HepG2 (cell line): ENCODE data around the gene PLSCR4. TPM values are rescaled to one million over a fixed set of nuclear protein-coding genes. Genes with fewer than 3 reads are reported as not detected.

Source experiments
- ARID5B ChIP-seq: IDR thresholded peaks from 2 replicates; pipeline ENCODE4 v1.4.0; 2020; ENCODE audit warnings: mild to moderate bottlenecking, missing genetic modification reagents
- DNMT3B ChIP-seq: conservative IDR thresholded peaks from 2 replicates; pipeline ENCODE4 v1.6.1; 2016; ENCODE audit warnings: missing biosample characterization, control low read depth
- HOXA9 ChIP-seq: sonication (generic); formaldehyde crosslinking; IDR thresholded peaks from 2 replicates; pipeline ENCODE4 v1.8.1; 2022; ENCODE audit warnings: missing genetic modification reagents, mild to moderate bottlenecking, moderate library complexity, borderline replicate concordance
- IRF2 ChIP-seq: IDR thresholded peaks from 2 replicates; pipeline ENCODE4 v1.6.1; 2018; ENCODE audit warnings: missing genetic modification reagents, missing compliant biosample characterization
- ISL2 ChIP-seq: sonication (generic); formaldehyde crosslinking; IDR thresholded peaks from 2 replicates; pipeline ENCODE4 v1.5.0; 2020; ENCODE audit warnings: missing genetic modification reagents
- MTA3 ChIP-seq: sonication (generic); formaldehyde crosslinking; IDR thresholded peaks from 2 replicates; pipeline ENCODE4 v1.4.0; 2020; ENCODE audit warnings: missing genetic modification reagents
- THAP8 ChIP-seq: sonication (generic); formaldehyde crosslinking; IDR thresholded peaks from 2 replicates; pipeline ENCODE4 v1.5.1; 2020; ENCODE audit warnings: missing genetic modification reagents, mild to moderate bottlenecking, borderline replicate concordance
- ZMYM4 ChIP-seq: sonication (generic); formaldehyde crosslinking; IDR thresholded peaks from 2 replicates; pipeline ENCODE4 v1.8.1; 2023; ENCODE audit warnings: mild to moderate bottlenecking, missing genetic modification reagents
- ZNF180 ChIP-seq: sonication (generic); formaldehyde crosslinking; IDR thresholded peaks from 2 replicates; pipeline ENCODE4 v1.4.0; 2020; ENCODE audit warnings: low read depth, missing genetic modification reagents, borderline replicate concordance
- ZNF232 ChIP-seq: sonication (generic); formaldehyde crosslinking; IDR thresholded peaks from 2 replicates; pipeline ENCODE4 v1.4.0; 2020; ENCODE audit warnings: missing genetic modification reagents, borderline replicate concordance
- ZNF282 ChIP-seq: fragments of 450-650 bp; IDR thresholded peaks from 2 replicates; pipeline ENCODE4 v1.6.1; 2018; ENCODE audit not compliant: partially characterized antibody
- ZNF362 ChIP-seq: sonication (generic); formaldehyde crosslinking; IDR thresholded peaks from 2 replicates; pipeline ENCODE4 v1.4.0; 2020; ENCODE audit warnings: missing genetic modification reagents, mild to moderate bottlenecking, borderline replicate concordance
- ZNF44 ChIP-seq: sonication (generic); formaldehyde crosslinking; IDR thresholded peaks from 2 replicates; pipeline ENCODE4 v1.5.1; 2020; ENCODE audit warnings: mild to moderate bottlenecking, missing genetic modification reagents
- ZNF619 ChIP-seq: sonication (generic); formaldehyde crosslinking; IDR thresholded peaks from 2 replicates; pipeline ENCODE4 v1.4.0; 2020; ENCODE audit warnings: mild to moderate bottlenecking, missing genetic modification reagents
- ZNF646 ChIP-seq: sonication (generic); formaldehyde crosslinking; IDR thresholded peaks from 2 replicates; pipeline ENCODE4 v1.9.0; 2021; ENCODE audit warnings: mild to moderate bottlenecking, missing genetic modification reagents
- ZNF724P ChIP-seq: sonication (generic); formaldehyde crosslinking; IDR thresholded peaks from 2 replicates; pipeline ENCODE4 v1.8.0; 2022; ENCODE audit warnings: missing genetic modification reagents, borderline replicate concordance
- ZNF737 ChIP-seq: sonication (generic); formaldehyde crosslinking; IDR thresholded peaks from 2 replicates; pipeline ENCODE4 v1.5.0; 2020; ENCODE audit warnings: missing genetic modification reagents, mild to moderate bottlenecking, borderline replicate concordance
- ZNF850 ChIP-seq: sonication (generic); formaldehyde crosslinking; conservative IDR thresholded peaks from 2 replicates; pipeline ENCODE4 v1.9.0; 2021; ENCODE audit warnings: mild to moderate bottlenecking, missing genetic modification reagents
- polyA plus RNA-seq, 8 experiments: library from polyadenylated mRNA; depleted of rRNA in 3 of 8; stranded (reverse) in 7 of 8; unstranded in 1 of 8; fragments of >200 nt; fragmentation: Illumina TruSeq in 4 of 8; extraction: Trizol in 4 of 8; gene quantifications; 2 replicates each; pipeline versions ENCODE4 v1.2.1 to v1.2.3, GENCODE V29; 2011 to 2016; ENCODE audit warnings: low read depth in 4 of 8, missing spikeins in 1 of 8, mixed read lengths in 1 of 8; ENCODE audit not compliant: insufficient read depth in 1 of 8
- total RNA-seq, 5 experiments: library from RNA; depleted of rRNA; stranded (reverse); fragments of >200 nt; fragmentation: Illumina TruSeq; extraction: Trizol; gene quantifications; 2 replicates each; pipeline ENCODE4 v1.2.3, GENCODE V29; 2016; ENCODE audit warnings: low read depth in 1 of 5

PLSCR4 gene
- total and polyA plus RNA-seq, 2 of the 13 experiments (the other 11 are each of a cell fraction or from before 2014, with no cell fraction given) = 1.5 to 59.0 TPM

- TF ChIP-seq ARID5B (CRISPR knock-in tag) (peak; percentile 53; the same call in 1 of the 2 replicates), ZNF232 (no peak), MTA3 (CRISPR knock-in tag) (no peak), ZNF44 (CRISPR knock-in tag) (no peak), IRF2 (no peak), ZNF646 (CRISPR knock-in tag) (no peak), ZNF619 (no peak), DNMT3B (CRISPR knock-in tag) (no peak), ZNF724P (CRISPR knock-in tag) (no peak), ZMYM4 (CRISPR knock-in tag) (peak; percentile 52; the same call in 1 of the 2 replicates), ZNF180 (CRISPR knock-in tag) (no peak), ZNF282 (no peak), ZNF362 (CRISPR knock-in tag) (no peak), THAP8 (CRISPR knock-in tag) (no peak), ISL2 (CRISPR knock-in tag) (no peak), ZNF737 (CRISPR knock-in tag) (no peak), HOXA9 (CRISPR knock-in tag) (no peak), ZNF850 (CRISPR knock-in tag) (no peak)
These were observed 98.1 kb downstream of the PLSCR4 start (continued) for GRCh38 chr3:146152834-146153233.
